HuH-7 (cell line): ENCODE results near the gene SELENOF.
"Not testable (repeated sequence)": the region's sequence is repeated elsewhere in the genome, so short reads cannot be mapped to it uniquely, and the experiment has no call there.

Experiments
- DNase-seq: peaks from one replicate; pipeline ENCODE4 v3.0.0; 2011; ENCODE audit warnings: low spot score

The SELENOF gene

GRCh38 chr1:86814118-86814517 lies 99.8 kb downstream of the SELENOF start:
- not testable (repeated sequence) for DNase-seq
